Activated T-cell treated with anti-CD3 and anti-CD28 coated beads, Interleukin-2, amount 50 U/mL, for 48 hours (primary cell): ENCODE data around the gene TMED6.

Experiments used
- DNase-seq, 2 experiments: peaks; one replicate each; pipeline ENCODE4 v3.0.0-alpha.2; 2020

TMED6 gene

DNA sequence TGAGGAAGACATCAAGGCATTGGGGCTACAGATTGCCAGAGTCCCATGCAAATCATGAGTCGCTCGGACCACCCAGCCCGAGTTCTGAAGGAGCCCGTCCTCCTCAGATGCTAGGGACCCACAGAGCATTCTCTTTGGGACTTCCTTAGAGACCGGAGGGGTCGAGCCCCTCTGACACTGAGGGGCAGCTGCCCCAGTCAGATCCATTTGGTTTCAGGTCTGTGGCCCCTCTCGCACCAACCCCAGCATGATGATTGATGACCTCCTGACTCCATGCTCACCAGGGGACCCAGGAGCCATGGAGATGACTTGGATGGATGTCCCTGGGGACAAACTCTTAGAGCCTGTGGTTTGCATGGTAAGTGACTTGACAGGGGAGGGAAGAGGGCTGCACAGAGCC is 29.2 kb downstream of the TMED6 start:
- peak; percentile 14 to 15 for DNase-seq

DNA sequence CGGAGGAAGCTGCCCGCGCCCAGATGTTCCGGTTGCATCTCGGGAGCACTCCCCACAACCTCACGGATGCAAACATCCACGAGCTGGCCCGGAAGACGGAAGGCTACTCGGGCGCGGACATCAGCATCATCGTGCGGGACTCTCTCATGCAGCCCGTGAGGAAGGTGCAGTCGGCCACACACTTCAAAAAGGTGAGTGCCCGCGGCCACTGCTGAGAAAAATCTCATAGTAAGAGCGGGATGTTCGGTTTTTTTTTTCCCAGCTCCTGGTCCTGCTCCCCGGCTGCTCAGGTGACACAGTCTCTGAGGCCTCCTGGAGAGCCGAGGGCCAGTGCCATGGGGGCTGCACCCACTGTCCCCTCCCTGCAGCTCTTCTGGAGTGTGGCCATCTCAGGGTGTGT is 30.5 kb downstream of the TMED6 start:
- peak in 1 of 2 experiments; percentile 15 for DNase-seq

DNA sequence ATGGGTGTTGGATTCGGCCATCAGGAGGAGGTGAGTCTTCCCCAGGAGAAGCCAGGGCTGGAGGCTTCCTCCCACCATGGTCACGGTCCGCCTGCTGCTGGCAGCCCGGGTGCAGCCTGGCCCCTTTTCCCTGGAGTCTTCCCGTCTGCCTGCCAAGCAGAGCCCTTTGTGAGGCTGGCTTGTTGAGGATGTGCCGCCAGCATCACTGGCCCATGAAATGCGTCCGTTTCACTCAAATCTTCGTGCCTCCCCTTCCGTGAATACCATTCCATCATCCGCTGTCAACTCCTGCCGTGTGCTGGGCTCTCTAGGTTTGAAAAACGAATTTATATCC is 30.9 kb downstream of the TMED6 start:
- DNase-seq, result peak in 1 of 2 experiments; percentile 15

GRCh38 chr16:69319826-69320739 is 31.5 kb downstream of the TMED6 start:
- peak; percentile 16 to 18 for DNase-seq

DNA sequence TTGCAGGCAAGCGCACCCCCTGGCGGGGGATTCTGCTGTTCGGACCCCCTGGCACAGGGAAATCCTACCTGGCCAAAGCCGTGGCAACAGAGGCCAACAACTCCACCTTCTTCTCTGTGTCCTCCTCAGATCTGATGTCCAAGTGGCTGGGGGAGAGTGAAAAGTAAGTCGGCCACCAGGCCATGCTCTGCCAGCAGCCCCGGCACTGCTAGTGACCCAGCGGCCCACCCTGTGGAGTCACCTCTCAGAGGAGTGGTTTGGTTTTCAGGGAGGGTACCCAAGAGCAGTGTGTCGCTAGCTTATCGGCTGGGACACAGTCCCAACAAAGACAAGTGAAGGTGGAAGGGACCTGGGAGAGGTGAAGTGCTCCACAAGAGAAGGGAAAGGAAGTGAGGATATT is 32.2 kb downstream of the TMED6 start:
- DNase-seq, result peak in 1 of 2 experiments; percentile 16

GRCh38 chr16:69318911-69319289 is 32.7 kb downstream of the TMED6 start:
- peak; percentile 4 to 13 for DNase-seq

- DNase-seq, result peak; percentile 14
These were observed 33.2 kb downstream of the TMED6 start for GRCh38 chr16:69318177-69318910.

DNA sequence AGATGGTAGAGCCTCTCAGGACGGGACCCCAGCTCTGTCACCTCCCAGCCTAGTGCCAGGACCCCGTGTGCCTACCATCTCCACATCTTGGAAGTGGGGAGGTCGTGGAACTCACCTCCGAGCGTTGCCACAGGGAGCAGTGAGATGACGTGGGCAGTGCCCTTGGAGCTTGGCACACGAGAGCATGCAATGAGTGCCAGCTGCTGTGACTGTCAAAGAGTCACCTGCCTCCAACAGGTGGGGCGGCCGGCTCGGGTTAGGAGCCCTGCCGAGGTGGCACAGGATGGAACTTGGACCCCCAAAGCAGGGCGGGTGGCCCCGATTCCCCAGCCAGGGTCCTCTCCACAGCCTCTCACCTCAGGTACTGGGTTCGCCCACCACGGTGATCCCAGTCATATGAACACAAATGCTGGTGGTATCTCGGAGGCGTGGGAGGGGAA is 35.0 kb downstream of the TMED6 start:
- peak in 1 of 2 experiments; percentile 13 for DNase-seq

GRCh38 chr16:69315486-69316311 is 35.9 kb downstream of the TMED6 start:
- peak in 1 of 2 experiments; percentile 15 for DNase-seq

DNA sequence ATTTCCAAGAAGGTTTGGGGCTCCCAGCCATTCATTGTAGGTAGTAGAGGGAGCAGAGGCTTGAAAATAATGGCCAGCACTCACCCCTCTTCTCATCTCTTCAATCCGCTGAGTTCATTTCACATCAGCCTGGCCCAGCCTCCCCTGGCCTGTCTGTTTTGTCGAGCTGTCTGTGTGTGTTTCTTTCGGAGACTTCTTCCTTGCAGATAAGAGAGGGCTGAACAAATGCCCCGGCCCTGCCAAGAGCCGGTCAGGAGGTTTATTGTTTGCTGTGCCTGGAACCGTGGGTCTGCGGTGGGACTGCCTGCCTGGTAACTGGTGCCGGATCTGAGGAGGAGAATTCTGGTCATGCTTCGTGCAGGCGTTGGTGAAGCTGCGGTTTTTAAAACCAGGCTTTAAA is 37.1 kb downstream of the TMED6 start:
- peak in 1 of 2 experiments; percentile 7 for DNase-seq

- no peak for DNase-seq
These were observed 38.1 kb downstream of the TMED6 start for GRCh38 chr16:69313469-69313868.

DNA sequence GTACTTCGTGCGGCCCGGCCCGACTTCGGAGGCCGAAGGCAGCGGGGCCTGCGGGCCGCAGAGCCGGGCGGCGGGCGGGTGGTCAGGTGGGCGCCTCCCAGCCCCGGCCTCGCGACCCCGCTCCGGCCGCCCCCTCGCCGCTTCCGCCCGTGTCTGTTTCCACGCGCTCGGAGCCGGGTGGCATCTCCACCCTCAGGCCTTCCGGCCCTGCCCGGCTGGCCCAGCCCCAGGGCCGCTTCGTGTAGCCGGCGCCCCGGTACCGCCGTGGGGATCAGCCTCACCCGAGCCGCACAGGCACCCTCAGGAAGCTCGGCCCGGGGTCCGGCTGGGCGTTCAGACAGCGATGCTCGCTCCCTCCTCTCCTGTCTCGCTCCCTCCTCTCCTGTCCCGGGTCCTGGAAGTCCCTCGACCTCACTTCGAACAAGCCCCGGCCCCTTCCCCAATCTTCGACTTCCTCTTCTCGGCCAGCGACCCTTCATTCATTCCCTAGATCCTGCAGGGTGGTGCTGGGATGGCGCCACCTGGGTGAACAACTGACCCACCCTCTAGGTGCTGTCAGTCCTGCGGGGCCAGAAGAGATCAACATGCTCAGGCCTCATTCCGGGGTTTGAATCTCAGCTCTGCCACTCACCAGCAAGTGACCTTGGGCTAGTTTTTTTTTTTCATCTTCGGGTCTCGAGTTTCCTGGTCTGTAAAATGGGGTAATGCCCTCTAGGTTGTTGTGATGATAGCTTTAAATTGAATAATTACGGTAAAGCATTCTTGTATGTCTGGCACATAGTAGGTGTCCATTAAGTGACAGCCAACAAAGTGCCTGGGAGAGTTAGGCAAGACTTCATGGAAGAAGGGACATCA is 39.8 kb downstream of the TMED6 start:
- peak; percentile 64 to 72 for DNase-seq

GRCh38 chr16:69310653-69311532 is 40.7 kb downstream of the TMED6 start, which contains the start of gene VPS4A:
Gene VPS4A (plus strand): TSS chr16:69311350. CDS start chr16:69311512, 162 bp downstream.
- peak; percentile 99 to 100 for DNase-seq

GRCh38 chr16:69309316-69309715 is 42.3 kb downstream of the TMED6 start:
- DNase-seq, result no peak

- DNase-seq, result no peak
These were observed 43.7 kb downstream of the TMED6 start for GRCh38 chr16:69307856-69308255.

DNA sequence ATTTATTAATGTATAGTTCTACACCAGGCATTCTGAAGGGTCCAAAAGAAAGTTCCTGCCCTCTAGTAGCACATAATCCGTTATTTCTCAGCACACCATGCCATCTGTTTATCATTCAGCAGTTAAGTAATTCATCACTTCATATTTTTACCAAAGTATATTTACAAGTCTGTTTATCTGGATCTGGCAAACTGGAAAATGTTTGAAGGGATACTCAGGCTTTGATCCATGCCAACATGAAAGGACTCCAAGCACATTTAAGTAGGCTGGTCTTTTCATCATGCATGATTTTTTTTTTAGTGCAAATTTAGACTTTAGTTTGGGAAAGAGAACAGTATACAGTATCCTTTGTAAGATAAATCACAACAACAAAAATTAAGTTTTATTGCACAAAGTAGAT is 44.5 kb downstream of the TMED6 start:
- no peak for DNase-seq

DNA sequence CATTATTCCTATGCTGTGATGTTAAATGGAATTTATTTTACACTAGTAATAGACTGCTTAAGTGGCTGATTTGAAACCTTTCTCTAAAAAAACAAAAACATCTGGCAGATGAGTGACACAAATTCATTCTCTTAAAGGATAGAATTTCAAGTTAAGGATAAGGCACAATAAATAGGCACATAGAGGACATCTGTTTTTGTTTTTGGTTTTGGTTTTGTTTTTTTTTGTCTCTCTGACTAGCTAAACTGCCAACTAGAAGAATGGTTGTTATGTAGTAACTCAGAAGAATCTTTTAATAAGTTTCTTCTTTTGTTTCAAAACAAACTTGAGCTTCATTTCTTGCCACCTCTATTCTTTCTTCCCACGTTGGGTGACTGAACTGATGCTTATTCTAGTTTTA is 45.6 kb downstream of the TMED6 start:
- no peak for DNase-seq

- DNase-seq, result no peak
These were observed 49.3 kb downstream of the TMED6 start for GRCh38 chr16:69302301-69302700.

DNA sequence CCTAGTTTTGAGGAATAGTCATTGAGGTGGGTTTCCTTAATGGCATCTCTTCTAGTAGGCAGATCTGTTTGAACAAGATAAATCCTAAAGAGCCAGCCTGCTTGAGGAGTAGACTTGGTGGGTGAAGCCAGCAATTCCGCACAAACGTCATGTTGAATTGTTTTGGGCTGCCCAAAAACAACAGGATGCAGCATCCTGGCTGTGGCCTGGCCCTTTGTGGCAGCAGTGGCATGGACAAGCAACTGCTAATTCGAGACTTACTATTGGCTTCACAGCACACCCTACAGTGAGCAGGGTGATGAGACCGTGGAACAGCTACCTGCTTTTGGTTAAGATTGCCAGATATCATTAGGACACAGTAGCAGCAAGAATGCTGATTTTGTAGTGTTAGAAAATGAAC is 49.7 kb downstream of the TMED6 start:
- no peak for DNase-seq

GRCh38 chr16:69301187-69301586 is 50.4 kb downstream of the TMED6 start:
- DNase-seq, result no peak

DNA sequence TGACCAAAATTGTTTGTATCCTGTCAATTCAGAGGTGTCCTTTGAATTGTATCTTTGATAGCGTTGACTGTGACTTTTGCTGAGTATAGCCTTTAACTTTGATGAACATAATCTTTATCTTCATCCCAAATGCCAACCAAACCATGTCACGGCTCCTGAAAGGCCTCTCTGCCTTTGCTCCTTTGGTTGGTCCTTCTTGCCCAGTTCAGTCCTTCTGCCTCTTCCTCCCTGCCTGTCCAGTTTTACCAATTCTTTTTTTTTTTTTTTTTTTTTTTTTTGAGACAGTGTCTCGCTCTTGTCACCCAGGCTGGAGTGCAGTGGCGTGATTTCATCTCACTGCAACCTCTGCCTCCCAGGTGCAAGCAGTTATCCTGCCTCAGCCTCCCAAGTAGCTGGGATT is 53.3 kb downstream of the TMED6 start:
- DNase-seq, result no peak
